GM18520 (cell line): Measurements from ENCODE around the gene MIA2.
"Not testable (repeated sequence)": the region's sequence is repeated elsewhere in the genome, so short reads cannot be mapped to it uniquely, and the experiment has no call there.

ENCODE experiments used
- ATAC-seq: cut with Tn5 transposase; IDR thresholded peaks from one replicate; pipeline ENCODE4 v1.9.1; 2021; ENCODE audit not compliant: unreplicated experiment

Gene MIA2

GRCh38 chr14:39231751-39232553, 1.8 kb upstream of the MIA2 start:
- peak; percentile 34 for ATAC-seq

- no peak for ATAC-seq
Measured at GRCh38 chr14:39232554-39233415, 930 bp upstream of the MIA2 start.

DNA sequence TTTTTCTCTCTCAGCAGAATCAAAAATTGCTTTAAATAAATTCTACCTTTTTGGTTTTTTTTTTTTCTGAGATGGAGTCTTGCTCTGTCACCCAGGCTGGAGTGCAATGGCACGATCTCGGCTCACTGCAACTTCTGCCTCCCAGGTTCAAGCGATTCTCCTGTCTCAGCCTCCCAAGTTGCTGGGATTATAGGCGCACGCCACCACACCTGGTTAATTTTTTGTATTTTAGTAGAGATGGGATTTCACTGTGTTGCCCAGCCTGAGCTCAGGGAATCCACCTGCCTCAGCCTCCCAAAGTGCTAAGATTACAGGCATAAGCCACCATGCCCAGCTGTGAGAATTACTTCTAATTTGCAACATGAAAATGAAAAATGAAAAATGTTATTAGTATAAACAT, 1.3 kb downstream of the MIA2 start:
- ATAC-seq = not testable (repeated sequence)

DNA sequence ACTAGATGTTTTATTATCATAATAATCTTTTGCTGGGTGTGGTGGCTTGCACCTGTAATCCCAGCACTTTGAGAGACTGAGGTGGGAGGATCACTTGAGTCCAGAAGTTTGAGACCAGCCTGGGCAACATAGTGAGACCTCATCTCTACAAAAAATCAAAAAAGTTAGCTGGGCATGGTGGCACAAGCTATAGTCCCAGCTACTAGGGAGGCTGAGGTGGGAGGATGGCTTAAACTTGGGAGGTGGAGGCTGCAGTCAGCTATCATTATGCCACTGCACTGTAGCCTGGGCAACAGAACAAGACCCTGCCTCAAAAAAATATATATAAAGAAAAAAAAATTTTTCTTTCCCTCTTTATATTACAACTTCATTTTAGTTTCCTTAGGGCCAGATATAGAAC, 1.8 kb downstream of the MIA2 start:
- not testable (repeated sequence) for ATAC-seq

GRCh38 chr14:39240769-39241168, 7.1 kb downstream of the MIA2 start:
- no peak for ATAC-seq

DNA sequence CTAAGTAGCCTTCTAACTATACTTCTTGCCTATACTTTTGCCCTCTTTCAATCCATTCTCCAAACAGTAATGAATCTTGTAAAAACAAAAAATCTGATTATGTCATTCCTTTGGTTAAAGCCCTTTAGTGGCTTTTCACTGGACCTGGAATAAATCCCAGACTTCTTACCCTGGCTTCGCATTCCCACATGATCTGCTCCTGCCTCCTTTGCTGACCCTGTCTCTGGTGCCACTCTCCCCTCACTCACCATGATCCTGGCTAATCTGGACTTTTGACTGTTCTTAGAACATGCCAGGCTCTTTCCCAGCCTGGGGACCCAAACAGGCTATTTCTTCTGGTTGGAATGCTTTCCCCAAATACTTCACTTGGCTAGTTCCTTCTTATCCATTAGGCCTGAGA, 7.9 kb downstream of the MIA2 start:
- ATAC-seq = no peak

- ATAC-seq = no peak
Measured at GRCh38 chr14:39243831-39244230, 10.1 kb downstream of the MIA2 start.

DNA sequence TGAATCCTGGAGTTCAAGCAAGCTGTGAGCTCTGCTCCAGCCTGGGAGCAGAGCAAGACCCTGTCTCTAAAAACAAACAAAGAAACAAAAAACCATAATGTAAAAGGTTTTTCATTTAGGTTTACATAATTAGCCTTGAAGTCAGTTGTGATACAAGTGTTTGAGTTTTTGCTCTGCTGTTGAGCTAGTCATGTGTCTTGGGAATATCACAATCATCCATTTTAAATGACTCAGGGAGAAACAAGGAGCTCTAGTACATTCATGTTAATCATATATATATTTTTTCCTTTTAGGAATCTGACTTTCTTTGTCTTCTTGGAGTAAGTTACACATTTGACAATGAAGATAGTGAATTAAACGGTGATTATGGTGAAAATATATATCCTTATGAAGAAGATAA, 12.9 kb downstream of the MIA2 start:
- ATAC-seq = no peak

DNA sequence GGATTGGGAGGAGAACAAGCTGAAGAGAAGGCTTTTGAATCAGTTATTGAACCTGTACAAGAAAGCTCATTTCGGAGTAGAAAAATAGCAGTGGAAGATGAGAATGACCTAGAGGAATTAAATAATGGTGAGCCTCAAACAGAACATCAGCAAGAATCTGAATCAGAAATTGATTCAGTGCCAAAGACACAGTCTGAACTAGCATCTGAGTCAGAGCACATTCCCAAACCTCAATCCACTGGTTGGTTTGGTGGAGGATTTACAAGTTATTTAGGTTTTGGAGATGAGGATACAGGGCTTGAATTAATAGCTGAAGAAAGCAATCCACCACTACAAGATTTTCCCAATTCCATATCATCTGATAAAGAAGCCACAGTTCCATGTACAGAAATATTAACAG, 13.5 kb downstream of the MIA2 start:
- ATAC-seq = no peak

DNA sequence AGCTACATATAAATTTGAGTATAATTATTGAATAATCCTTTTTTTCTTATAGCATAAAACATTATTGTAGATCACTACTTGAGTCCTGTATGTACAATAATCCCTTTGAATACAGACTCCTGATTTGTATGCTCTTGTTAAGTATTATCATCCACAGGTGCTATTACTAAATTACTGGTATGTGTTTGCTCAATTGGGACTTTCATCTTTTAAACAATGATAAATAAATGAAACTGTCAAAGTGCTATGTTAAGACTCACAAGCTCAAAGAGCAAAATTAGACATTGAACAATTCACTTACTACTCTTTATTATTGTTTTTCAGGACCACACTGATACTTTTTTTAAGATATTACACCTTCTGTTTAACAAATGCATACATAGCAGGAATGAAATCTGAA, 17.8 kb downstream of the MIA2 start:
- ATAC-seq = no peak

DNA sequence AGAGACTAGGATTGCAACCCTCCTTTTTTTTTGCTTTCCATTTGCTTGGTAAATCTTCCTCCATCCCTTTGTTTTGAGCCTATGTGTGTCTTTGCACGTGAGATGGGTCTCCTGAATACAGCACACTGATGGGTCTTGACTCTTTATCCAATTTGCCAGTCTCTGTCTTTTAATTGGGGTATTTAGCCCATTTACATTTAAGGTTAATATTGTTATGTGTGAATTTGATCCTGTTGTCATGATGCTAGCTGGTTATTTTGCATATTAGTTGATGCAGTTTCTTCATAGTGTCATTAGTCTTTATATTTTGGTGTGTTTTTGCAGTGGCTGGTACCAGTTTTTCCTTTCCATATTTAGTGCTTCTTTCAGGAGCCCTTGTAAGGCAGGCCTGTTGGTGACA, 23.7 kb downstream of the MIA2 start:
- ATAC-seq = not testable (repeated sequence)

DNA sequence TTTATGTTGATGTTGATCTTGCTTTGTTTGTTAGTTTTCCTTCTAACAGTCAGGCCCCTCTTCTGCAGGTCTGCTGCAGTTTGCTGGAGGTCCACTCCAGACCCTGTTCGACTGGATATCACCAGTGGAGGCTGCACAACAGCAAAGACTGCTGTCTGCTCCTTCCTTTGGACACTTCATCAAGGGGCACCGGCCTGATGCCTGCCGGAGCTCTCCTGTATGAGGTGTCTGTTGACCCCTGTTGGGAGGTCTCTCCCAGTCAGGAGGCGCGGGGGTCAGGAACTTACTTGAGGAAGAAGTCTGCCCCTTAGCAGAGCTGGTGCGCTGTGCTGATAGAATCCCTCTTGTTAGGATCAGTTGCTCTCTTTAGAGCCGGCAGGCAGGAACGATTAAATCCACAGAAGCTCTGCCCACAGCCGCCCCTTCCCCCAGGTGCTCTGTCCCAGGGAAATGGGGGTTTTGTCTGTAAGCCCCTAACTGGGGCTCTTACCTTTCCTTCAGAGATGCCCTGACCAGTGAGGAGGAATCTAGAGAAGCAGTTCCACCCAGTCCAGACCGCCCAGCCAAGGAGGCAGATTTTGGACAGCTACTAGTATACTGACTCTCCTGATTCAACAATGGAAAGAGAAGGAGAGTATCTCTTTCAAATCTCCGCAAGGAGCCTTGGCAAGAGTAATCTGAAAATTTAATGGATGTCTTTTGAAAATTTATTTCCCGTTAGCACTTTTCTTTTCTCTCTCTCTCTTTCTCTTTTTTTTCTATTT, 25.2 kb downstream of the MIA2 start:
- ATAC-seq = no peak

GRCh38 chr14:39260161-39260560, 26.4 kb downstream of the MIA2 start:
- not testable (repeated sequence) for ATAC-seq

GRCh38 chr14:39262214-39262613, 28.5 kb downstream of the MIA2 start:
- not testable (repeated sequence) for ATAC-seq

DNA sequence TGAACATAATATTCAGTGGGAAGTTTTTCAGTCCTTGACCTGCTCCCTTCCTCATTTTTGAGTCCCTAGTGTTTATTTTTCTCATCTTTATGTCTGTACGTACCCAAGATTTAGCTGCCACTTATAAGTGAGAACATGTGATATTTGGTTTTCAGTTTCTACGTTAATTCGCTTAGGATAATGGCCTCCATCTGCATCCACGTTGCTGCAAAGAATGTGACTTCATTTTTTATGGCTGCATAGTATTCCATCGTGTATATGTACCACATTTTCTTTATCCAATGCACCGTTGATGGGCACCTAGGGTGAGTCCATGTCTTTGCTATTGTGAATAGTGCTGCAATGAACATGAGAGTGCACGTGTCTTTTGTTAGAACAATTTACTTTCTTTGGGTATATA, 30.3 kb downstream of the MIA2 start:
- no peak for ATAC-seq

DNA sequence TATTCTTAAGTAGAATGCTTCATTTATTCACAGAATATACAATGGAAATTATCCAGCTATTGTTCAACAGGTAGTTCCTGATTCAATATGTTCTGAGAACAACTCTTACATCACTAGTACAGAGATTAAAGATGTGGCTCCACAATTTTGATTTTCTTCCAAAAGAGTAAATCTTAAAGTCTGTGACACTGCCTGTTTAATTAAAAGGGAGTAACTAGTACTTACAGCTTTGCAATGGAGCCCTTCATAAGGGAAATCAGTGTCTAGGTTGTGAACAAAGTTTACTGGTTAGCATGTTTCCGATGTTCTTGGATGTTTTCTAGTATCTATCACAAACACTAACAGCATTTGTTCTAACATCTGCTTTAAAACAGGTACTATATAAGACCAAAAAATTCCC, 30.8 kb downstream of the MIA2 start:
- no peak for ATAC-seq

- ATAC-seq = no peak
Measured at GRCh38 chr14:39265033-39265432, 31.3 kb downstream of the MIA2 start.

DNA sequence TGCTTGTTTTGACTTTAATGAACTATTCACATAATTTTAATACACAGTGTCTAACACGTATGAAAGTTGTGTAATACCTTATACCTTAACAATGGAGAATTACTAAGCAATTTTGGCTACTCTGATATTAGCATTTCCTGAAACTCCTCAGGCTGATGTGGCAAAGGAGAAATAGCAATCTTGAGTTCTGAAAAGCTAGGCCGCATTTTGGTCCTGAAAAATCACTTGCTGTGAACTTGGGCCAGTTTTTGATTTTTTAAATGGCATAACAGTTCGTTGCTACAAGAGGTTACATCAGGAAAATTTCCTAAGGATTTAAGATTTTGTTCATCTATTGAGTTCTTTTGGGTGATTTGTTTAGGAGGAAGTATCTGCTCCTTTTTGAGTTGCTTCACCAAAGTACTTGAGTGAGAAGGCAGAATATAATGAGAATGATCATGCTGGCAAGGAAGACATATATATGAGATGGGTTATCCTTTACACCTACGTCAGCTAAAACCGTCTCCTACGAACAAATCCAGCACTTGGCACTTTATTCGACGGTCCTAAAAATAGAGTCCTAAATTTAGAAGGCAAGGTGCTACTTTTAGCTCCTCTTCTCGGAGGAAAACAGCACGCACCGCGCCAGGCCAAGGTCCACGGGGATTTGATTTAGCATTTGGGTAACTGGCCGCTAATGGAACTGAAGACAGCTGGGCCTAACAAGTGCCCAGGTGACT, 32.2 kb downstream of the MIA2 start:
- ATAC-seq = no peak

- ATAC-seq = peak; percentile 23
Measured at GRCh38 chr14:39266525-39266870, 32.8 kb downstream of the MIA2 start.

GRCh38 chr14:39266871-39267607, 33.3 kb downstream of the MIA2 start:
- peak; percentile 70 for ATAC-seq
